Endothelial cell of umbilical vein (primary cell): ENCODE measurements around the gene FAM3C. TPM values are rescaled to one million over a fixed set of nuclear protein-coding genes. Genes with fewer than 3 reads are reported as not detected.
A peak's percentile ranks its signal among the peaks of the same experiment; 100 is the strongest.

Experiments
- BruUV-seq: library from RNA; stranded (reverse); fragments of 400-500 nt; replicated peaks from 2 replicates; lab custom pipeline; 2021; lab: Mats Ljungman, UMichigan
- CTCF ChIA-PET: fragments of 300-600, 350-600 bp; sonication (Branson Sonifier 250); formaldehyde crosslinking; loops from one replicate; lab custom pipeline; 2021; ENCODE audit warnings: antibody characterized with exemption, inconsistent platforms; lab: Charles Lee
- POLR2A ChIA-PET: fragments of 300-600, 350-600 bp; sonication (Branson Sonifier 250); formaldehyde crosslinking; loops from one replicate; lab custom pipeline; 2021; ENCODE audit warnings: antibody characterized with exemption, inconsistent platforms; lab: Charles Lee
- DNase-seq: peaks from one replicate; pipeline ENCODE4 v3.0.0-alpha.2; 2011; ENCODE audit warnings: low read depth, low spot score
- FAIRE-seq: peaks from 2 replicates; lab custom pipeline; 2011; peaks lifted over from hg19 to GRCh38; lab: Jason Lieb, UNC
- H2AFZ ChIP-seq: 2 replicates; pipeline ENCODE4 v1.6.0; 2012; ENCODE audit warnings: low read depth, low read length, control low read depth, inconsistent platforms
- H3K27ac ChIP-seq: 2 replicates; pipeline ENCODE4 v1.5.1; 2011; ENCODE audit warnings: low read depth, mild to moderate bottlenecking, control low read depth, low read length, moderate library complexity; ENCODE audit not compliant: insufficient read depth
- H3K27me3 ChIP-seq, 2 experiments: 2 replicates each; pipeline versions ENCODE4 v1.6.0 to v1.6.1; 2011; ENCODE audit warnings: low read length in 2 of 2, mixed read lengths in 1 of 2; ENCODE audit not compliant: control insufficient read depth in 2 of 2, insufficient read depth in 2 of 2
- H3K36me3 ChIP-seq, 2 experiments: 2 replicates in 1 of 2; 3 replicates in 1 of 2; pipeline ENCODE4 v1.5.1; 2011; ENCODE audit warnings: low read length in 2 of 2, mild to moderate bottlenecking in 1 of 2, moderate library complexity in 1 of 2; ENCODE audit not compliant: control insufficient read depth in 2 of 2, insufficient read depth in 2 of 2; ENCODE audit errors: extremely low read depth in 1 of 2
- H3K4me1 ChIP-seq: 3 replicates; pipeline ENCODE4 v1.5.1; 2011; ENCODE audit warnings: mild to moderate bottlenecking, low read length; ENCODE audit not compliant: control insufficient read depth, insufficient read depth; ENCODE audit errors: extremely low read depth
- H3K4me2 ChIP-seq: 2 replicates; pipeline ENCODE4 v1.6.1; 2011; ENCODE audit warnings: low read length, control low read depth, mixed read lengths; ENCODE audit not compliant: insufficient read depth
- H3K4me3 ChIP-seq, 3 experiments: fragments of 200-600 bp in 1 of 3; sonication (generic), shearing (Covaris generic) in 1 of 3; replicated peaks in 1 of 3; 2 replicates each; pipeline ENCODE4 v1.5.1; 2011 to 2016; ENCODE audit warnings: control low read depth in 3 of 3, low read length in 3 of 3, mild to moderate bottlenecking in 2 of 3, inconsistent platforms in 1 of 3, low read depth in 1 of 3, moderate library complexity in 1 of 3; ENCODE audit not compliant: insufficient read depth in 1 of 3
- H3K79me2 ChIP-seq: 2 replicates; pipeline ENCODE4 v1.6.0; 2012; ENCODE audit warnings: low read length, inconsistent platforms; ENCODE audit not compliant: control insufficient read depth, insufficient read depth
- H3K9ac ChIP-seq: replicated peaks from 2 replicates; pipeline ENCODE3; 2011; ENCODE audit warnings: low read length, control low read depth; ENCODE audit not compliant: insufficient read depth; ENCODE audit errors: extremely low read depth
- H3K9me1 ChIP-seq: replicated peaks from 3 replicates; pipeline ENCODE4 v1.6.0; 2011; ENCODE audit warnings: mild to moderate bottlenecking, low read length; ENCODE audit not compliant: control insufficient read depth, insufficient read depth; ENCODE audit errors: extremely low read depth
- H3K9me3 ChIP-seq: replicated peaks from 2 replicates; pipeline ENCODE4 v1.5.1; 2012; ENCODE audit warnings: low read length, inconsistent platforms; ENCODE audit not compliant: control insufficient read depth, insufficient read depth
- H4K20me1 ChIP-seq: replicated peaks from 2 replicates; pipeline ENCODE3; 2011; ENCODE audit warnings: mild to moderate bottlenecking, low read length; ENCODE audit not compliant: control insufficient read depth, insufficient read depth; ENCODE audit errors: extremely low read depth
- EZH2 ChIP-seq: IDR thresholded peaks from 2 replicates; pipeline ENCODE4 v1.6.1; 2012; ENCODE audit warnings: borderline replicate concordance, low read depth, mild to moderate bottlenecking, moderate library complexity, low read length, inconsistent platforms; ENCODE audit not compliant: severe bottlenecking
- FOS ChIP-seq: IDR thresholded peaks from 2 replicates; pipeline ENCODE4 v1.6.1; 2011; ENCODE audit warnings: mild to moderate bottlenecking, low read length, moderate library complexity, borderline replicate concordance; ENCODE audit not compliant: insufficient read depth
- GATA2 ChIP-seq: IDR thresholded peaks from 2 replicates; pipeline ENCODE4 v1.7.0; 2011; ENCODE audit warnings: low read depth, mild to moderate bottlenecking, moderate library complexity, mixed read lengths, low read length; ENCODE audit not compliant: insufficient read length, insufficient read depth
- JUN ChIP-seq: IDR thresholded peaks from 2 replicates; pipeline ENCODE4 v1.6.1; 2011; ENCODE audit warnings: borderline replicate concordance, low read depth; ENCODE audit not compliant: insufficient read length, insufficient read depth
- MYC ChIP-seq: IDR thresholded peaks from one replicate; pipeline ENCODE4 v1.6.1; 2011; ENCODE audit warnings: mild to moderate bottlenecking, low read depth, low read length
- POLR2A ChIP-seq: IDR thresholded peaks from 2 replicates; pipeline ENCODE4 v1.6.1; 2012; ENCODE audit warnings: low read depth, mild to moderate bottlenecking, control low read depth, low read length
- POLR2AphosphoS5 ChIP-seq: IDR thresholded peaks from 2 replicates; pipeline ENCODE4 v1.6.1; 2012; ENCODE audit warnings: low read depth, mild to moderate bottlenecking, control low read depth, low read length, moderate library complexity; ENCODE audit not compliant: insufficient read depth
- dilution Hi-C: fragments of 300-500 bp; cut with MboI; formaldehyde crosslinking; loops from one replicate; pipeline ENCODE4 v1.15.0; 2019; ENCODE audit warnings: low sequenced_read_pairs; ENCODE audit not compliant: extremely low pct_ligation_motif_present
- intact Hi-C: fragments of 100-400 bp; cut with micrococcal nuclease; formaldehyde crosslinking; loops from one replicate; pipeline ENCODE4 v1.10.0; 2022
- polyA plus RNA-seq, 4 experiments: library from polyadenylated mRNA; depleted of rRNA in 3 of 4; stranded (reverse) in 3 of 4; unstranded in 1 of 4; fragments of >200 nt; gene quantifications; 2 replicates each; pipeline versions ENCODE4 v1.2.1 to v1.2.3, GENCODE V29; 2011 to 2012; ENCODE audit warnings: missing spikeins in 1 of 4
- total RNA-seq: library from RNA; stranded (reverse); gene quantifications from 2 replicates; pipeline ENCODE4 v1.2.3, GENCODE V29; 2021
- TF ChIP-seq, protein P1 (sequence below): IDR thresholded peaks from 2 replicates; pipeline ENCODE4 v1.6.1; 2011; ENCODE audit not compliant: insufficient read depth, insufficient read length
- TF ChIP-seq, protein P2 (sequence below), 2 donors: IDR thresholded peaks; 1 replicate in 1 of 2; 2 replicates in 1 of 2; pipeline ENCODE4 v1.5.1; 2011; ENCODE audit warnings: low read length in 2 of 2, mild to moderate bottlenecking in 2 of 2, moderate library complexity in 2 of 2, control low read depth in 1 of 2, inconsistent platforms in 1 of 2, low read depth in 1 of 2; ENCODE audit not compliant: insufficient read depth in 1 of 2; ENCODE audit errors: extremely low read depth in 1 of 2

Gene FAM3C
- total and polyA plus RNA-seq, 2 donors (not counting 3 experiments of a cell fraction or from before 2014, with no cell fraction given): 20.2 to 50.0 TPM

DNA sequence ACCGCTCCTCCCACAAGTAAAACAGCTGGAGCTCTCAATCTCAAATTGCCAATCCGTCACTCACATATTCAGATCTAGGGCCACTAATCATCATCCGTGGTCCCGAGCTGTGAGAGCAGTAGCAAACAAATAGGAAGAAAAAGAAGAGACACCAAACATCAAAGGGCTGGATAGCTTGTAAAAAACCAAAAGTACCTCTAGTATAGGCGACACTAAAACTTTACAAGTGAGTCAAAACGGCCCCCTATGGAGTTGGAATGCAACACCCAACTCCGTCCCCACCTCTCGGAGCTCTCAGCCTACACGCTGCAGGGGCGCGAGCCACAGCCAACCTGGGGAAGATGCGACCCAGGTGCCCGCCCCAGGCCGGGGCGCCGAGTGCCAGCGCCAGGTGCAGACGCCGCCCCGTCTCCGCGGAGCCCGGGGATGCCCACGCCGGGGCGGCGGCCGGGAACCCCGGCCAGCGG, 581 bp downstream of the FAM3C start:
- Histone ChIP-seq H3K27me3 (no peaks in the 10 kb centered on the region), H3K9me3 (no peaks in the 10 kb centered on the region), H4K20me1 (peaks cover 5% of the 10 kb centered on the region), H3K4me1 (peaks cover 16% of the 10 kb centered on the region), H3K27ac (peak overlapping the region; percentile 87), H3K4me3 (peak overlapping the region; percentile 73 to 100 (median 99)), H3K9ac (peak overlapping the region; percentile 92), H3K4me2 (peak overlapping the region; percentile 93), H3K36me3 (peaks cover 0 to 3% of the 10 kb centered on the region in 2 experiments), H3K79me2 (peaks cover 53% of the 10 kb centered on the region), H3K9me1 (no peaks in the 10 kb centered on the region), H2AFZ (peak overlapping the region; percentile 66)
- intact Hi-C loops (loop anchor here (1.0 to 5.0 kb wide), 2 partner anchors 9 to 137 kb away; no protein-coding TSS in a partner anchor), dilution Hi-C loops (no loop called here)
- TF ChIP-seq, protein P1, sequence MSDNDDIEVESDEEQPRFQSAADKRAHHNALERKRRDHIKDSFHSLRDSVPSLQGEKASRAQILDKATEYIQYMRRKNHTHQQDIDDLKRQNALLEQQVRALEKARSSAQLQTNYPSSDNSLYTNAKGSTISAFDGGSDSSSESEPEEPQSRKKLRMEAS: no peak
- TF ChIP-seq EZH2: no peak
- no peak for TF ChIP-seq POLR2AphosphoS5
- TF ChIP-seq MYC: no peak
- no peak for TF ChIP-seq POLR2A
- TF ChIP-seq, protein P2, sequence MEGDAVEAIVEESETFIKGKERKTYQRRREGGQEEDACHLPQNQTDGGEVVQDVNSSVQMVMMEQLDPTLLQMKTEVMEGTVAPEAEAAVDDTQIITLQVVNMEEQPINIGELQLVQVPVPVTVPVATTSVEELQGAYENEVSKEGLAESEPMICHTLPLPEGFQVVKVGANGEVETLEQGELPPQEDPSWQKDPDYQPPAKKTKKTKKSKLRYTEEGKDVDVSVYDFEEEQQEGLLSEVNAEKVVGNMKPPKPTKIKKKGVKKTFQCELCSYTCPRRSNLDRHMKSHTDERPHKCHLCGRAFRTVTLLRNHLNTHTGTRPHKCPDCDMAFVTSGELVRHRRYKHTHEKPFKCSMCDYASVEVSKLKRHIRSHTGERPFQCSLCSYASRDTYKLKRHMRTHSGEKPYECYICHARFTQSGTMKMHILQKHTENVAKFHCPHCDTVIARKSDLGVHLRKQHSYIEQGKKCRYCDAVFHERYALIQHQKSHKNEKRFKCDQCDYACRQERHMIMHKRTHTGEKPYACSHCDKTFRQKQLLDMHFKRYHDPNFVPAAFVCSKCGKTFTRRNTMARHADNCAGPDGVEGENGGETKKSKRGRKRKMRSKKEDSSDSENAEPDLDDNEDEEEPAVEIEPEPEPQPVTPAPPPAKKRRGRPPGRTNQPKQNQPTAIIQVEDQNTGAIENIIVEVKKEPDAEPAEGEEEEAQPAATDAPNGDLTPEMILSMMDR (IDR thresholded peaks at IDR 0.05; ENCODE audit: extremely low read depth in 1 of 2, insufficient read depth in 1 of 2, low read depth in 1 of 2, low read length in 2 of 2): no peak
- TF ChIP-seq JUN: no peak
- no peak for TF ChIP-seq GATA2
- TF ChIP-seq FOS: no peak
- POLR2A ChIA-PET: interaction anchor here (0.8 to 2.2 kb wide), 5 partner anchors 9 to 109 kb away, joined by 3 to 19 read pairs (median 9); no protein-coding TSS in a partner anchor
- CTCF ChIA-PET: interaction anchor here (0.6 to 6.5 kb wide), 29 partner anchors 9 to 603 kb away, joined by 3 to 104 read pairs (median 5); no protein-coding TSS in a partner anchor
- FAIRE-seq (no peak), DNase-seq (peak; percentile 36)
- BruUV-seq: no TSS peak
